Liver (tissue), 9 donors: ENCODE data around the gene DGKD. TPM values are rescaled to one million over a fixed set of nuclear protein-coding genes. Genes with fewer than 3 reads are reported as not detected.

ENCODE experiments used
- DNase-seq: peaks from one replicate; pipeline ENCODE4 v3.0.0-alpha.2; 2017; ENCODE audit warnings: low spot score
- H3K27ac ChIP-seq, 2 donors: one replicate each; pipeline ENCODE4 v1.7.0; 2013; ENCODE audit warnings: inconsistent platforms in 2 of 2, low read length in 2 of 2, control low read depth in 1 of 2, low read depth in 1 of 2, mild to moderate bottlenecking in 1 of 2
- H3K27me3 ChIP-seq, 4 donors: one replicate each; pipeline versions ENCODE4 v1.6.1 to v1.7.0; 2013; ENCODE audit warnings: low read length in 3 of 4, inconsistent platforms in 1 of 4, mild to moderate bottlenecking in 1 of 4, moderate library complexity in 1 of 4; ENCODE audit not compliant: control insufficient read depth in 4 of 4, insufficient read depth in 4 of 4
- H3K36me3 ChIP-seq, 4 donors: one replicate each; pipeline versions ENCODE4 v1.6.1 to v1.7.0; 2013; ENCODE audit warnings: low read length in 3 of 4, mild to moderate bottlenecking in 3 of 4, low read depth in 1 of 4, moderate library complexity in 1 of 4; ENCODE audit not compliant: control insufficient read depth in 4 of 4, insufficient read depth in 3 of 4
- H3K4me1 ChIP-seq, 4 donors: one replicate each; pipeline versions ENCODE4 v1.6.1 to v1.7.0; 2013; ENCODE audit warnings: low read length in 3 of 4, mild to moderate bottlenecking in 3 of 4, moderate library complexity in 1 of 4; ENCODE audit not compliant: control insufficient read depth in 4 of 4, insufficient read depth in 4 of 4
- H3K4me3 ChIP-seq, 3 donors: one replicate each; pipeline versions ENCODE4 v1.6.1 to v1.7.0; 2013; ENCODE audit warnings: low read length in 3 of 3, control low read depth in 1 of 3, low read depth in 1 of 3, mild to moderate bottlenecking in 1 of 3
- H3K9ac ChIP-seq, 2 donors: one replicate each; pipeline ENCODE4 v1.7.0; 2013; ENCODE audit warnings: low read length in 2 of 2, mild to moderate bottlenecking in 2 of 2, moderate library complexity in 2 of 2, control low read depth in 1 of 2, low read depth in 1 of 2
- H3K9me3 ChIP-seq, 4 donors: one replicate each; pipeline versions ENCODE4 v1.6.1 to v1.7.0; 2013; ENCODE audit warnings: low read length in 3 of 4; ENCODE audit not compliant: control insufficient read depth in 4 of 4
- EGR1 ChIP-seq, 2 donors: IDR thresholded peaks; 2 replicates each; pipeline ENCODE4 v1.6.1; 2016 to 2018; ENCODE audit warnings: antibody characterized with exemption in 2 of 2, low read depth in 2 of 2
- FOXA2 ChIP-seq: IDR thresholded peaks from 2 replicates; pipeline ENCODE4 v1.6.1; 2016; ENCODE audit warnings: antibody characterized with exemption
- GABPA ChIP-seq, 2 donors: IDR thresholded peaks in 1 of 2; conservative IDR thresholded peaks in 1 of 2; 2 replicates each; pipeline ENCODE4 v1.6.1; 2016; ENCODE audit warnings: antibody characterized with exemption in 2 of 2, mild to moderate bottlenecking in 1 of 2, moderate library complexity in 1 of 2
- HNF4A ChIP-seq, 2 donors: conservative IDR thresholded peaks; 2 replicates each; pipeline ENCODE4 v1.6.1; 2016; ENCODE audit warnings: antibody characterized with exemption in 2 of 2, mild to moderate bottlenecking in 2 of 2
- HNF4G ChIP-seq: IDR thresholded peaks from 2 replicates; pipeline ENCODE4 v1.6.1; 2016; ENCODE audit warnings: antibody characterized with exemption
- NR2F2 ChIP-seq: IDR thresholded peaks from 2 replicates; pipeline ENCODE4 v1.6.1; 2016; ENCODE audit warnings: antibody characterized with exemption
- RAD21 ChIP-seq, 2 donors: IDR thresholded peaks; 2 replicates each; pipeline ENCODE4 v1.6.1; 2016; ENCODE audit warnings: antibody characterized with exemption in 2 of 2, mild to moderate bottlenecking in 2 of 2
- RXRA ChIP-seq, 2 donors: IDR thresholded peaks; 2 replicates each; pipeline ENCODE4 v1.6.1; 2017 to 2018; ENCODE audit warnings: antibody characterized with exemption in 2 of 2, mild to moderate bottlenecking in 1 of 2
- SP1 ChIP-seq: IDR thresholded peaks from 2 replicates; pipeline ENCODE4 v1.6.1; 2018; ENCODE audit warnings: antibody characterized with exemption, mild to moderate bottlenecking
- TAF1 ChIP-seq: conservative IDR thresholded peaks from 2 replicates; pipeline ENCODE4 v1.6.1; 2016; ENCODE audit warnings: antibody characterized with exemption, mild to moderate bottlenecking
- YY1 ChIP-seq: IDR thresholded peaks from 2 replicates; pipeline ENCODE4 v1.6.1; 2016; ENCODE audit warnings: antibody characterized with exemption, mild to moderate bottlenecking
- WGBS: extraction: QIAGEN DNeasy Blood & Tissue Kit; methylation state at CpG from one replicate; pipeline ENCODE4 v1.1.7; 2013; 5-methylcytosine and 5-hydroxymethylcytosine counted together
- polyA plus RNA-seq, 2 donors: library from polyadenylated mRNA; stranded (reverse) in 1 of 2; unstranded in 1 of 2; fragments of 200-250 nt in 1 of 2; fragments of >200 nt in 1 of 2; fragmentation: Nextera tagmentation in 1 of 2; extraction: Ambion mirVana in 1 of 2; gene quantifications; one replicate each; pipeline versions ENCODE4 v1.2.1 to v1.2.3, GENCODE V29; 2013 to 2015
- total RNA-seq, 2 donors: library from RNA; depleted of rRNA; stranded (reverse); fragments of >200 nt; gene quantifications; one replicate each; pipeline ENCODE4 v1.2.3, GENCODE V29; 2014
- TF ChIP-seq, protein P1 (sequence below): IDR thresholded peaks from 2 replicates; pipeline ENCODE4 v1.6.1; 2016; ENCODE audit warnings: antibody characterized with exemption
- TF ChIP-seq, protein P2 (sequence below): IDR thresholded peaks from 2 replicates; pipeline ENCODE4 v1.6.1; 2016; ENCODE audit warnings: antibody characterized with exemption
- TF ChIP-seq, protein P3 (sequence below): IDR thresholded peaks from 2 replicates; pipeline ENCODE4 v1.6.1; 2016; ENCODE audit warnings: antibody characterized with exemption, mild to moderate bottlenecking
- donor health status: healthy.
- donor health status: healthy.
- donor health status: healthy.
- donor health status: healthy.
- donor health status: healthy.

Gene DGKD
- total and polyA plus RNA-seq, 4 donors: 4.8 to 16.4 (median 8.2) TPM

DNA sequence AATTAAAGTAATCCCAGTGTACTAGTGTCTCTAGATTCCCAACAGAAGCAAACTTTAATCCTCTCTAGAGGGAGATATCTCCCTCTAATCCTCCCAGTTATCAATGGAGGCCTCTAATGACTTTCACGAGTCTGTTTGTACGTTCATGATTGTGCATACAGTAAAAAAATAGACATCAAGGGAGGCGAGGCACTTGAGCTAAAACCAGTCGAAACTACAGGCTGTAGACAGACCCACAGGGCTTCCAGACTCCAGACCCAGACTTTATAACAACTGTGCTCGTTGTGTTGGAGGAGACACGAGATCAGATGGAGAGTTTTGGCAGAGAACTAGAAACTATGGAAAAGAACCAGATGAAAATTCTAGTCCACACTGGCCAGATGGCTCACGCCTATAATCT is 7.0 kb downstream of the DGKD start:
- Histone ChIP-seq H3K27me3 (no peaks in the 10 kb centered on the region), H3K9me3 (peaks cover 0 to 3% (median 0%) of the 10 kb centered on the region in 4 donors), H3K9ac (no peak overlapping the region), H3K36me3 (peaks cover 0 to 6% (median under 1%) of the 10 kb centered on the region in 4 donors), H3K4me3 (no peak overlapping the region), H3K27ac (no peak overlapping the region), H3K4me1 (peaks cover 0 to 8% (median 3%) of the 10 kb centered on the region in 4 donors)
- 88% methylated on average over 7 of the region's 7 CpGs for WGBS
- no peak for DNase-seq
- TF ChIP-seq, protein P1, sequence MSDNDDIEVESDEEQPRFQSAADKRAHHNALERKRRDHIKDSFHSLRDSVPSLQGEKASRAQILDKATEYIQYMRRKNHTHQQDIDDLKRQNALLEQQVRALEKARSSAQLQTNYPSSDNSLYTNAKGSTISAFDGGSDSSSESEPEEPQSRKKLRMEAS: no peak
- no peak for TF ChIP-seq TAF1
- TF ChIP-seq, protein P2, sequence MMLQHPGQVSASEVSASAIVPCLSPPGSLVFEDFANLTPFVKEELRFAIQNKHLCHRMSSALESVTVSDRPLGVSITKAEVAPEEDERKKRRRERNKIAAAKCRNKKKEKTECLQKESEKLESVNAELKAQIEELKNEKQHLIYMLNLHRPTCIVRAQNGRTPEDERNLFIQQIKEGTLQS: no peak
- TF ChIP-seq RXRA (IDR thresholded peaks at IDR 0.05): no peak
- no peak for TF ChIP-seq EGR1 (IDR thresholded peaks at IDR 0.05; ENCODE audit: low read depth in 2 of 2)
- TF ChIP-seq HNF4G: no peak
- no peak for TF ChIP-seq NR2F2
- no peak for TF ChIP-seq RAD21 (IDR thresholded peaks at IDR 0.05)
- no peak for TF ChIP-seq HNF4A (conservative IDR thresholded peaks at IDR 0.05)
- no peak for TF ChIP-seq SP1
- no peak for TF ChIP-seq GABPA (IDR thresholded peaks at IDR 0.05 in 1 of 2, conservative IDR thresholded peaks at IDR 0.05 in 1 of 2)
- TF ChIP-seq YY1: no peak
- TF ChIP-seq, protein P3, sequence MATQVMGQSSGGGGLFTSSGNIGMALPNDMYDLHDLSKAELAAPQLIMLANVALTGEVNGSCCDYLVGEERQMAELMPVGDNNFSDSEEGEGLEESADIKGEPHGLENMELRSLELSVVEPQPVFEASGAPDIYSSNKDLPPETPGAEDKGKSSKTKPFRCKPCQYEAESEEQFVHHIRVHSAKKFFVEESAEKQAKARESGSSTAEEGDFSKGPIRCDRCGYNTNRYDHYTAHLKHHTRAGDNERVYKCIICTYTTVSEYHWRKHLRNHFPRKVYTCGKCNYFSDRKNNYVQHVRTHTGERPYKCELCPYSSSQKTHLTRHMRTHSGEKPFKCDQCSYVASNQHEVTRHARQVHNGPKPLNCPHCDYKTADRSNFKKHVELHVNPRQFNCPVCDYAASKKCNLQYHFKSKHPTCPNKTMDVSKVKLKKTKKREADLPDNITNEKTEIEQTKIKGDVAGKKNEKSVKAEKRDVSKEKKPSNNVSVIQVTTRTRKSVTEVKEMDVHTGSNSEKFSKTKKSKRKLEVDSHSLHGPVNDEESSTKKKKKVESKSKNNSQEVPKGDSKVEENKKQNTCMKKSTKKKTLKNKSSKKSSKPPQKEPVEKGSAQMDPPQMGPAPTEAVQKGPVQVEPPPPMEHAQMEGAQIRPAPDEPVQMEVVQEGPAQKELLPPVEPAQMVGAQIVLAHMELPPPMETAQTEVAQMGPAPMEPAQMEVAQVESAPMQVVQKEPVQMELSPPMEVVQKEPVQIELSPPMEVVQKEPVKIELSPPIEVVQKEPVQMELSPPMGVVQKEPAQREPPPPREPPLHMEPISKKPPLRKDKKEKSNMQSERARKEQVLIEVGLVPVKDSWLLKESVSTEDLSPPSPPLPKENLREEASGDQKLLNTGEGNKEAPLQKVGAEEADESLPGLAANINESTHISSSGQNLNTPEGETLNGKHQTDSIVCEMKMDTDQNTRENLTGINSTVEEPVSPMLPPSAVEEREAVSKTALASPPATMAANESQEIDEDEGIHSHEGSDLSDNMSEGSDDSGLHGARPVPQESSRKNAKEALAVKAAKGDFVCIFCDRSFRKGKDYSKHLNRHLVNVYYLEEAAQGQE: no peak

DNA sequence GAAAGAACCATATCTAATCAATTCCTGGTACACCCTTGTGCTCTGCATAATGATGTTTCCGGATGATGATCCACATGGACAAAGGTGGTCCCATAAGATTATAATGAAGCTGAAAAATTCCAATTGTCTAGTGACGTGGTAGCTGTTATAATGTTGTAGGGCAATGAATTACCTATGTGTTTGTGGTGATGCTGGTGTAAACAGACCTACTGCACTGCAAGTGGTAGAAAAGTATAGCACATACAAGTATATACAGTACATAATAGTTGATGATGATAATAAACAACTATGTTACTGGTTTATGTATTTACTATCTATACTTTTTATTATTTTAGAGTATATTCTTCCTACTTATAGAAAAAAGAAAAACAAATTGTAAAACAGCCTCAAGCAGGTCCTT is 8.4 kb downstream of the DGKD start:
- Histone ChIP-seq H3K27me3 (no peaks in the 10 kb centered on the region), H3K4me1 (no peaks in the 10 kb centered on the region), H3K9ac (no peak overlapping the region), H3K4me3 (no peak overlapping the region), H3K36me3 (peaks cover 0 to 6% (median under 1%) of the 10 kb centered on the region in 4 donors), H3K27ac (no peak overlapping the region), H3K9me3 (peaks cover 0 to 3% (median 0%) of the 10 kb centered on the region in 4 donors)
- no peak for DNase-seq
- TF ChIP-seq EGR1 (IDR thresholded peaks at IDR 0.05; ENCODE audit: low read depth in 2 of 2) (no peak), HNF4A (conservative IDR thresholded peaks at IDR 0.05) (no peak), FOXA2 (no peak)
- TF ChIP-seq, protein P1: no peak
- TF ChIP-seq, protein P3: no peak
- 94% methylated on average over 2 of the region's 2 CpGs for WGBS
